CD4-positive, alpha-beta T cell (primary cell): ENCODE measurements around the gene ARHGAP31. TPM values are rescaled to one million over a fixed set of nuclear protein-coding genes. Genes with fewer than 3 reads are reported as not detected.

Experiments used
- ATAC-seq: fragments of 200-7000 bp; cut with Tn5 transposase; one replicate; pipeline ENCODE4 v1.10.0; 2022; ENCODE audit warnings: mild to moderate bottlenecking; ENCODE audit not compliant: poor library complexity
- CTCF ChIA-PET: fragments of 350-600 bp; sonication (Branson Sonifier 250); formaldehyde crosslinking; loops from one replicate; lab custom pipeline; 2021; ENCODE audit warnings: antibody characterized with exemption, inconsistent platforms; lab: Charles Lee
- POLR2A ChIA-PET: fragments of 350-600 bp; sonication (Branson Sonifier 250); formaldehyde crosslinking; loops from one replicate; lab custom pipeline; 2021; ENCODE audit warnings: antibody characterized with exemption, inconsistent platforms; lab: Charles Lee
- DNase-seq, 14 experiments: peaks; one replicate each; pipeline ENCODE4 v3.0.0-alpha.2; 2013 to 2020; ENCODE audit warnings: mixed read lengths in 2 of 14
- H3K27ac ChIP-seq, 2 donors: one replicate each; pipeline versions ENCODE4 v1.5.1 to v1.7.0; 2013; ENCODE audit warnings: low read length in 2 of 2, low read depth in 1 of 2, mild to moderate bottlenecking in 1 of 2
- H3K27me3 ChIP-seq, 2 experiments: 1 replicate in 1 of 2; 2 replicates in 1 of 2; pipeline versions ENCODE4 v1.6.1 to v1.7.0; 2013; ENCODE audit warnings: low read length in 2 of 2, control low read depth in 1 of 2, mild to moderate bottlenecking in 1 of 2, moderate library complexity in 1 of 2; ENCODE audit not compliant: insufficient read depth in 2 of 2, control insufficient read depth in 1 of 2
- H3K36me3 ChIP-seq: one replicate; pipeline ENCODE4 v1.6.1; 2013; ENCODE audit warnings: low read length, control low read depth; ENCODE audit not compliant: insufficient read depth
- H3K4me1 ChIP-seq: one replicate; pipeline ENCODE4 v1.6.1; 2013; ENCODE audit warnings: low read length, control low read depth; ENCODE audit not compliant: insufficient read depth
- H3K4me3 ChIP-seq: one replicate; pipeline ENCODE4 v1.5.1; 2013; ENCODE audit warnings: mild to moderate bottlenecking, low read length, moderate library complexity
- H3K9me3 ChIP-seq, 2 experiments: 1 replicate in 1 of 2; 2 replicates in 1 of 2; pipeline versions ENCODE4 v1.6.1 to v1.7.0; 2013; ENCODE audit warnings: low read length in 2 of 2, mild to moderate bottlenecking in 2 of 2, control low read depth in 1 of 2, moderate library complexity in 1 of 2; ENCODE audit not compliant: control insufficient read depth in 1 of 2, insufficient read depth in 1 of 2
- H3K27ac Mint-ChIP-seq: one replicate; pipeline ENCODE4 v1.8.0; 2020; ENCODE audit warnings: mixed read lengths
- H3K27me3 Mint-ChIP-seq: one replicate; pipeline ENCODE4 v1.8.0; 2021; ENCODE audit warnings: mixed read lengths
- H3K36me3 Mint-ChIP-seq: one replicate; pipeline ENCODE4 v1.8.0; 2021; ENCODE audit warnings: low read depth, mixed read lengths
- H3K4me1 Mint-ChIP-seq: one replicate; pipeline ENCODE4 v1.8.0; 2021; ENCODE audit warnings: low read depth, mixed read lengths
- H3K4me3 Mint-ChIP-seq: one replicate; pipeline ENCODE4 v1.8.0; 2020; ENCODE audit warnings: mild to moderate bottlenecking, mixed read lengths
- H3K9me3 Mint-ChIP-seq: one replicate; pipeline ENCODE4 v1.8.0; 2020; ENCODE audit warnings: mixed read lengths
- intact Hi-C, 2 experiments: fragments of 100-400 bp; cut with DNase I in 1 of 2; cut with micrococcal nuclease in 1 of 2; formaldehyde crosslinking; loops; one replicate each; pipeline versions ENCODE4 v1.15.1 to v1.9.0; 2023 to 2025; cut with DNase I, micrococcal nuclease
- total RNA-seq, 174 experiments: library from RNA in 2 of 174; stranded (reverse) in 2 of 174; gene quantifications; one replicate each; pipeline ENCODE4 v1.2.3 and lab custom pipeline; 2021 to 2026
- TF ChIP-seq, protein P1 (sequence below): fragments of 200-600 bp; IDR thresholded peaks from one replicate; pipeline ENCODE4 v1.8.0; 2022; ENCODE audit warnings: antibody characterized with exemption, mild to moderate bottlenecking

Gene ARHGAP31
- total RNA-seq, 2 experiments from 2014 or later: 2.4 to 2.9 TPM

DNA sequence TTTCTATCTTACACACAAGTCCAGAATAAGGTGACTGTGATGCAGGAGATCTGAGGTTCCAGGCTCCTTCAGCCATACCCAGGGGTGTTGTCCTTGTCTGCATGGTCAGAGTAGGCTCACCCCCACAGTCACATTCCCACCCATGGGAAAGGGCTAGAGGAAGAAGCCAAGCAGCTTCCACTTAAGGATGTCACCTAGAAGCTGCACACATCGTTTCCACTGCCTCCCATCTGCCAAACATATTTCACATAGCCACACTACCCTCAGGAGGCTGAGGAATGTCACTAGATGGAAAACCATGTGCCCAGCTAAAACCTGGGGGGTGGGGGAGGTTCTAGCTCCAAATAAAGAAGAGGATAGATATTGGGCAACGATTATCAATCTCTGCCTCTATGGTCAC is 111.1 kb downstream of the ARHGAP31 start:
- Histone ChIP-seq H3K4me3 (no peak overlapping the region), H3K4me1 (no peaks in the 10 kb centered on the region), H3K27me3 (no peaks in the 10 kb centered on the region), H3K27ac (no peak overlapping the region), H3K9me3 (no peaks in the 10 kb centered on the region), H3K36me3 (peaks cover 24% of the 10 kb centered on the region)
- intact Hi-C loops: no loop called here
- no peak for DNase-seq
- H3K27ac Mint-ChIP-seq: no peak overlapping the region
- no peaks in the 10 kb centered on the region for H3K27me3 Mint-ChIP-seq
- no peak for ATAC-seq
- peaks cover 43% of the 10 kb centered on the region for H3K36me3 Mint-ChIP-seq
- H3K9me3 Mint-ChIP-seq: no peaks in the 10 kb centered on the region
- H3K4me3 Mint-ChIP-seq: no peak overlapping the region
- H3K4me1 Mint-ChIP-seq: no peaks in the 10 kb centered on the region
- TF ChIP-seq, protein P1, sequence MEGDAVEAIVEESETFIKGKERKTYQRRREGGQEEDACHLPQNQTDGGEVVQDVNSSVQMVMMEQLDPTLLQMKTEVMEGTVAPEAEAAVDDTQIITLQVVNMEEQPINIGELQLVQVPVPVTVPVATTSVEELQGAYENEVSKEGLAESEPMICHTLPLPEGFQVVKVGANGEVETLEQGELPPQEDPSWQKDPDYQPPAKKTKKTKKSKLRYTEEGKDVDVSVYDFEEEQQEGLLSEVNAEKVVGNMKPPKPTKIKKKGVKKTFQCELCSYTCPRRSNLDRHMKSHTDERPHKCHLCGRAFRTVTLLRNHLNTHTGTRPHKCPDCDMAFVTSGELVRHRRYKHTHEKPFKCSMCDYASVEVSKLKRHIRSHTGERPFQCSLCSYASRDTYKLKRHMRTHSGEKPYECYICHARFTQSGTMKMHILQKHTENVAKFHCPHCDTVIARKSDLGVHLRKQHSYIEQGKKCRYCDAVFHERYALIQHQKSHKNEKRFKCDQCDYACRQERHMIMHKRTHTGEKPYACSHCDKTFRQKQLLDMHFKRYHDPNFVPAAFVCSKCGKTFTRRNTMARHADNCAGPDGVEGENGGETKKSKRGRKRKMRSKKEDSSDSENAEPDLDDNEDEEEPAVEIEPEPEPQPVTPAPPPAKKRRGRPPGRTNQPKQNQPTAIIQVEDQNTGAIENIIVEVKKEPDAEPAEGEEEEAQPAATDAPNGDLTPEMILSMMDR: no peak
- ChIA-PET POLR2A (no interaction called here), CTCF (no interaction called here)

DNA sequence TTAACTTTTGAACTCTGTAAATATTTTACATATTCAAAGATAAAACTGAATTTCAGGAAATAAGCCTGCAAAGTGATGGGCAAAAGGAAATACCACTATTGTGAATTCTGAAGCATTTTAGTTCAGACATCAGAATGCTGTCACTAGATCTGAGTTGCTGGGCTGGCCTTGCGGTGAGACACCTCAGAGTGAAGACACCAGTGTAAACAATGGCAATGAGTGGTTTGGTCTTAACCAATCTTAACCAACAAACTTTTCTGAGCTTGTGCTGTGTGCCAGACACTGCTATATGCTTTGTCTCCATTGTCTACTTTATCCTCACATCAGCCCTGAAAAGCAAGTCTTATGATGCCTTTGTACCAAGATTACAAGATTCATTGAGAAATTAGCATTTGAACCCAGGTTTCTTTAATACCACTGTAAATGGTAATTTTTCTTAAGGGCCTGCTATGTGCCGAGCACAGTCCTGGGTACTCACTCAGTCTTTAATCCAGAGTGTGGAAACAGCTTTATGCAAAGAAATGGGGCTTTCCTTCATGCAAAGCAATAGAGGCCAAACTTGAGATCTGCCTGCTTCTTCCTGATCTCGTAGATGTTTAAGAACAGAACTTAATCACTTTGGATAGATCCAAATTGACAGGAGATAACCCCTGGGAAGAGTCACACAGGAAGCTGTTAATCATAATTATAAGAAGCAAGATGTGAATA is 114.2 kb downstream of the ARHGAP31 start:
- H3K36me3 ChIP-seq: peaks cover 18% of the 10 kb centered on the region
- H3K9me3 ChIP-seq: no peaks in the 10 kb centered on the region
- no peak for ATAC-seq
- H3K4me1 ChIP-seq: no peaks in the 10 kb centered on the region
- TF ChIP-seq, protein P1: no peak
- Mint-ChIP-seq H3K27me3 (no peaks in the 10 kb centered on the region), H3K9me3 (no peaks in the 10 kb centered on the region), H3K4me1 (no peaks in the 10 kb centered on the region), H3K4me3 (no peak overlapping the region), H3K36me3 (peaks cover 39% of the 10 kb centered on the region), H3K27ac (no peak overlapping the region)
- intact Hi-C loops: no loop called here
- no peak for DNase-seq
- no peaks in the 10 kb centered on the region for H3K27me3 ChIP-seq
- H3K4me3 ChIP-seq: no peak overlapping the region
- no peak overlapping the region for H3K27ac ChIP-seq
- POLR2A ChIA-PET: no interaction called here
- CTCF ChIA-PET: no interaction called here

GRCh38 chr3:119409844-119410243 is 115.7 kb downstream of the ARHGAP31 start:
- no peaks in the 10 kb centered on the region for H3K27me3 Mint-ChIP-seq
- no peak overlapping the region for H3K27ac Mint-ChIP-seq
- Histone ChIP-seq H3K36me3 (peaks cover 27% of the 10 kb centered on the region), H3K9me3 (no peaks in the 10 kb centered on the region), H3K27me3 (no peaks in the 10 kb centered on the region), H3K4me3 (no peak overlapping the region), H3K4me1 (no peaks in the 10 kb centered on the region), H3K27ac (no peak overlapping the region)
- H3K9me3 Mint-ChIP-seq: no peaks in the 10 kb centered on the region
- H3K36me3 Mint-ChIP-seq: peaks cover 43% of the 10 kb centered on the region
- DNase-seq: no peak
- ChIA-PET POLR2A (no interaction called here), CTCF (no interaction called here)
- H3K4me3 Mint-ChIP-seq: no peak overlapping the region
- H3K4me1 Mint-ChIP-seq: no peaks in the 10 kb centered on the region
- ATAC-seq: no peak
- TF ChIP-seq, protein P1: no peak
- intact Hi-C loops: no loop called here
